HEK293 (cell line): ENCODE measurements around the gene CMPK1.

Experiments
- CTCF ChIA-PET: fragments of 350-600 bp; formaldehyde crosslinking; extraction: SDS; loops from one replicate; lab custom pipeline; 2021; ENCODE audit warnings: antibody characterized with exemption; lab: Yijun Ruan, JAX
- POLR2A ChIA-PET: fragments of 300-600 bp; formaldehyde crosslinking; extraction: SDS; loops from one replicate; lab custom pipeline; 2020; ENCODE audit warnings: antibody characterized with exemption, inconsistent platforms; lab: Yijun Ruan, JAX
- H3K27ac ChIP-seq: fragments of 200-500 bp; sonication (Bioruptor generic); 2 replicates; pipeline ENCODE4 v1.5.1; 2014; ENCODE audit warnings: low read depth, low read length, control low read depth, inconsistent platforms; ENCODE audit errors: extremely low read depth
- H3K36me3 ChIP-seq, 2 experiments: fragments of 200-500 bp in 1 of 2; sonication (Bioruptor generic) in 1 of 2; 1 replicate in 1 of 2; 2 replicates in 1 of 2; pipeline ENCODE4 v1.5.1; 2014 to 2017; ENCODE audit warnings: inconsistent platforms in 2 of 2, low read length in 2 of 2; ENCODE audit not compliant: control insufficient read depth in 2 of 2, insufficient read depth in 1 of 2
- H3K4me1 ChIP-seq: fragments of 200-500 bp; sonication (Bioruptor generic); 2 replicates; pipeline ENCODE4 v1.5.1; 2014; ENCODE audit warnings: mild to moderate bottlenecking, low read length, inconsistent platforms; ENCODE audit not compliant: control insufficient read depth, insufficient read depth
- H3K4me3 ChIP-seq: 2 replicates; pipeline ENCODE4 v1.5.1; 2011; ENCODE audit warnings: low read depth, mild to moderate bottlenecking, control low read depth, low read length, moderate library complexity
- H3K9me3 ChIP-seq: fragments of 200-500 bp; sonication (Bioruptor generic); 2 replicates; pipeline ENCODE4 v1.5.1; 2014; ENCODE audit warnings: low read depth, low read length, inconsistent platforms; ENCODE audit not compliant: control insufficient read depth, insufficient read depth
- GFI1B ChIP-seq: fragments of 450-650 bp; formaldehyde crosslinking; IDR thresholded peaks from 2 replicates; pipeline ENCODE4 v1.5.1; 2016; ENCODE audit warnings: missing biosample characterization, missing genetic modification characterization
- PRDM1 ChIP-seq: fragments of 450-650 bp; formaldehyde crosslinking; IDR thresholded peaks from 2 replicates; pipeline ENCODE4; 2016; ENCODE audit warnings: missing biosample characterization, missing genetic modification characterization
- TSHZ1 ChIP-seq: fragments of 450-650 bp; formaldehyde crosslinking; IDR thresholded peaks from 2 replicates; pipeline ENCODE4 v1.5.1; 2016; ENCODE audit warnings: missing biosample characterization, missing genetic modification characterization, borderline replicate concordance
- ZBTB11 ChIP-seq: fragments of 450-650 bp; formaldehyde crosslinking; conservative IDR thresholded peaks from 2 replicates; pipeline ENCODE4 v1.5.1; 2016; ENCODE audit warnings: low read depth, missing biosample characterization, missing genetic modification characterization
- ZBTB8A ChIP-seq: fragments of 450-650 bp; formaldehyde crosslinking; IDR thresholded peaks from 2 replicates; pipeline ENCODE4 v1.5.1; 2016; ENCODE audit warnings: missing biosample characterization, missing genetic modification characterization
- ZNF24 ChIP-seq: fragments of 450-650 bp; formaldehyde crosslinking; IDR thresholded peaks from 2 replicates; pipeline ENCODE4 v1.5.1; 2016; ENCODE audit warnings: missing biosample characterization, missing genetic modification characterization
- ZNF280C ChIP-seq: fragments of 450-650 bp; formaldehyde crosslinking; IDR thresholded peaks from 2 replicates; pipeline ENCODE4 v1.5.1; 2016; ENCODE audit warnings: missing biosample characterization, missing genetic modification characterization
- ZNF324 ChIP-seq: fragments of 450-650 bp; formaldehyde crosslinking; IDR thresholded peaks from 2 replicates; pipeline ENCODE4 v1.5.1; 2016; ENCODE audit warnings: missing biosample characterization, missing genetic modification characterization
- ZNF366 ChIP-seq: fragments of 450-650 bp; formaldehyde crosslinking; conservative IDR thresholded peaks from 2 replicates; pipeline ENCODE4 v1.5.1; 2016; ENCODE audit warnings: missing biosample characterization, missing genetic modification characterization
- ZNF426 ChIP-seq: fragments of 450-650 bp; formaldehyde crosslinking; IDR thresholded peaks from 2 replicates; pipeline ENCODE4 v1.5.1; 2017; ENCODE audit warnings: missing biosample characterization, missing genetic modification characterization, mild to moderate bottlenecking, inconsistent platforms, moderate library complexity
- ZNF518A ChIP-seq: fragments of 450-650 bp; formaldehyde crosslinking; conservative IDR thresholded peaks from 2 replicates; pipeline ENCODE4 v1.5.1; 2016; ENCODE audit warnings: low read depth, missing biosample characterization, missing genetic modification characterization
- ZNF571 ChIP-seq: fragments of 450-650 bp; formaldehyde crosslinking; IDR thresholded peaks from 2 replicates; pipeline ENCODE4 v1.5.0; 2017; ENCODE audit warnings: missing biosample characterization, missing genetic modification characterization
- ZNF624 ChIP-seq: fragments of 450-650 bp; formaldehyde crosslinking; IDR thresholded peaks from 2 replicates; pipeline ENCODE4 v1.5.1; 2017; ENCODE audit warnings: missing biosample characterization, missing genetic modification characterization
- ZNF660 ChIP-seq: fragments of 450-650 bp; IDR thresholded peaks from 2 replicates; pipeline ENCODE4 v1.5.1; 2018; ENCODE audit warnings: missing biosample characterization, mild to moderate bottlenecking, missing genetic modification characterization

Gene CMPK1

GRCh38 chr1:47338249-47339077 is 4.9 kb downstream of the CMPK1 start:
- no peak overlapping the region for H3K4me3 ChIP-seq
- CTCF ChIA-PET, result interaction anchor here (0.5 to 1.3 kb wide), 10 partner anchors 8 to 660 kb away, joined by 3 to 6 read pairs (median 3); no protein-coding TSS in a partner anchor
- H3K36me3 ChIP-seq, result peaks cover 5 to 7% of the 10 kb centered on the region in 2 experiments; a peak in 2 of 3 replicates
- H3K9me3 ChIP-seq, result no peaks in the 10 kb centered on the region
- H3K27ac ChIP-seq, result no peak overlapping the region
- no peak for TF ChIP-seq ZNF660 (tag by site-specific recombination)
- TF ChIP-seq ZNF324, result no peak
- no peak for TF ChIP-seq ZNF280C (tag by site-specific recombination)
- TF ChIP-seq ZBTB11 (tag by site-specific recombination), result no peak
- peak; percentile 67 for TF ChIP-seq ZNF366
- TF ChIP-seq TSHZ1, result no peak
- TF ChIP-seq ZNF426 (tag by site-specific recombination), result no peak
- TF ChIP-seq ZNF24, result no peak
- no peak for TF ChIP-seq ZNF624 (tag by site-specific recombination)
- no peak for TF ChIP-seq ZNF518A (tag by site-specific recombination)
- no peak for TF ChIP-seq GFI1B
- TF ChIP-seq ZBTB8A (tag by site-specific recombination), result no peak
- TF ChIP-seq ZNF571 (tag by site-specific recombination), result no peak
- peak; percentile 52 for TF ChIP-seq PRDM1 (tag by site-specific recombination)
- POLR2A ChIA-PET, result interaction anchor here (0.7 to 1.7 kb wide), 4 partner anchors 10 to 26 kb away, joined by 3 to 10 read pairs (median 4); partner anchors contain the start of gene STIL
- no peaks in the 10 kb centered on the region for H3K4me1 ChIP-seq
